GM21390 (cell line): ENCODE results near the gene CFAP92.

Experiments used
- ATAC-seq: cut with Tn5 transposase; IDR thresholded peaks from one replicate; pipeline ENCODE4 v1.9.1; 2021; ENCODE audit not compliant: unreplicated experiment

The CFAP92 gene

DNA sequence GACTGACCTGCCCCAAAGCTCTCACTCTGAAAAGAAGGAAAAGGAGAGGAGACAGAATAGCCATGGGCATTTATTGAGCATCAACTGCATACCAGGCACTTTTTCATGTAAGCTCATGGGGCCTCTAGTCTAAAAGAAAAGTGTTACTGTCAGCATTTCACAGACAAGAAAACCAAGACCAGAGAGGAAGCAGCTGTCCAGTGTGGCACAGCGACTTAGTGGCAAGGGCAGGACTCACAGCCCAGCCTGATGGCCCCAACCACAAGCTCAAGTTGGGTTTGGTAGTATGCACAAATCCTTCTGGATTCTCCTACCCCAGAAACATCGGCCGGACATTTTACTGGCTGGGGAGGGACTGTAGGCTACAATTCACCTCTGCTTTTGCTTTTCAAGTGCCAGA, 13.0 kb upstream of the CFAP92 start:
- ATAC-seq: no peak

GRCh38 chr3:129005526-129006303, 11.8 kb upstream of the CFAP92 start:
- no peak for ATAC-seq

GRCh38 chr3:129004639-129005295, 10.9 kb upstream of the CFAP92 start:
- no peak for ATAC-seq

GRCh38 chr3:129003578-129004112, 9.8 kb upstream of the CFAP92 start:
- ATAC-seq: no peak

DNA sequence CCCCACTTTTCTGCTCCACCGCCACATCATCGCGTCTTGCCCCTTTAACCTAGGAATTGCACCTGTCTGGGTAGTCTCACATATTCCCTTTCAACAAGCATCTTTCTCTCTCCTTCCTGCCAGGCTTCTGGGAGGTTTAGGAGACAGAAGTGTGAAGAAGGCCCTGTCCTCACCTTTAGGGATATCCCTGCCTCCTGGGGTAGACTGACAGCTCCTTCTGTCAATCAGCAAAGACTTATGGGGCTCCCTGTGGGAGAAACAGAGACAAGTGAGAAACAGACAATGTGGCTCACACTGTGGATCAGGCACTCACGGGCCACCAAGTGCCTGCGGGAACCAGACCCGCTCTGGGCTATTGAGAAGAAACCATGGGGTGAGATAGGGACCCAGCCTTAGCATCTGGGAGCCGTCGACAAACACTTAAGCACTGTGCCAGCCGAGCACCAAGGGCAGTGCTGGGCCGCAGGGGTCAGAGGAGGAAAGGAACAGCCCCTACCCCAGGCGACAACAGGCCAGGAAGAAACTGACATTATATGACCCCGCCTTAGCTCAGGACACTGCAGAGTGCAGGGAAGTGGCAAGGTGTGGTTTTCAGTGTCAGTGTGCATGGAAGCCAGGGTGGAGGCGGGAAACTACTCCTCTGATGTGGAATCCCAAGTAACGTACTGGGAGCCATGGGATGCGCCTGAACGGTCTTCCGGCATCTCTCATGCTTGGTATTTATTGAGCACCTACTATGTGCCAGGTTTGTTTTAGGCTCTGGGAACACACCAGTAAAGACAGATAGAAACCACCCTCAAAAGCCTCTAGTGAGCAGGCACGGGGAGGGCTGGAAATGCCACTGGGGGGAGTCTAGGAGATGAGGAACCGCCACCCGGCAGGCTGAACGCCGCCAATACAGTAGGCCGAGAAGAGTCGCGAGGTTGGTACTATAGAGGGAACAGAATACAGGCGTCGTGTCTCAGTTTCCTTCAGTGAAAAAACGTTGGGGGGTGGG, 9.0 kb upstream of the CFAP92 start:
- no peak for ATAC-seq

- no peak for ATAC-seq
Observed at GRCh38 chr3:129001806-129002572, 8.1 kb upstream of the CFAP92 start.

DNA sequence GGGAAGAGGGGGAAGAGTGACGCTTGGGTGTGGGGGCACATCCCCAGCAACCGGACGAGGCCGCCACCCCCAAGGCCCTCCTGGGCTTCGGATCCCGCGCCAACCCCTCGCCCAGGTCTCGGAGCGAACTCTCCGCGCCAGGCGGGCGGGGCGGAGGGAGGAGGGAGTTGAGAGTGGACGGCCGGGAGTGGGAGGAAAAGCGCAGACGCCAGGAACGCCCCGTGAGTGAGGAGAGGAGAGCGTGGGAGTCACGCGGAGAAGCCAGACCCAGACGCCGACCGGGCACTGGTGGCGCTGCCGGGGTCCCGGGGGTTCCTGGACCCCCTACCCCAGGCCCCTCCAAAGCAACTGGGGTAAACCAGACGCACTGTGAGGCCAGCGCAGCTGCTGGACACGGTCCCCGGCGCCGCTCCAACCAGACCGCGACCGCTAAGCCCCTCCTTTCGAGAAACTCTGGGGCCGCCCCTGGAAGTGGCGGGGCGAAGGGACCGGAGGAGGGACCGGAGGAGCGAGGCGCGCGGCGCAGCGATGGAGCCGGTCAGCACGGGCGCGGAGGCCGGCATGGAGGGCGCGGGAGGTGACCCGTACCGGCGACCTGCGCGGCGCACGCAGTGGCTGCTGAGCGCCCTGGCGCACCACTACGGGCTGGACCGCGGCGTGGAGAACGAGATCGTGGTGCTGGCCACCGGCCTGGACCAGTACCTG, 7.4 kb upstream of the CFAP92 start, which contains the start of gene EFCC1:
EFCC1 (plus strand) TSS at position 204 of the 705 bp plus-strand sequence; CDS start at position 529, 325 bp downstream.
- ATAC-seq: no peak

DNA sequence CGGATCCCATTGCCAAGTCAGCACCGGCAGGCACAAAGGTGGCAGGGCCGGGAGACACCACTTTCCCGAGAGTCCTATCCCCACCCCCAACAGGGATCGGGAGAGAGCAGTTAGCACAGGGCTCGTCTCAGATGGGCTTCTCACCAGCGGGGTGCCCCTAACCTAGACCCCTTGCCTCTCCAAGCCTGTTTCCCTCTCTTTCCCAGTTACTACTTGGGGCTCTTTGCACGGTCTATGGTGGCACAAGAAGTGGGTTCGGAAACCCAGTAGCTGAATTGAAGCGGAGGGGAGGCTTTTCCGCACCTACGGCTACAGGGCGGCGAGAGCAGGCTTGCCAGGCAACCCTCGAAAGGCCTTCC, 6.8 kb upstream of the CFAP92 start:
- ATAC-seq: no peak

DNA sequence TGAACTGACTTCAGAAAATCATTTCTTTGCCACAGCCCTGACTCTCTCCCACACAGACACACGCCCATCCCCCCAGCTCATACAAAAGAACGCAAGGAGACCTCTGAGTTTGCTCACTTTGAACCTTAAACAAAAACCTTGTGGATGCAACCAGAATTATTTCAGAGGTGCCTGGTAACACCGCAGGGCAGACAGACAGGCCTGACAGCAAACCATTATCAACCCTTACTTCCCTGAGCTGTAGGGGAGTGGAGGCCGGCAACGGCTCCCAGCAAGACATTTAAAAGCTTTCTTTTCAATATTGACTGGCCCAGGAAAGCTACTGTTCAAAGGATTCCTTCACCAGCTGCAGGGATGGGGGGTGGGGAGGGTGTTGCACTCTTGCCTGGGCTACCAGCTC, 5.2 kb upstream of the CFAP92 start:
- ATAC-seq: no peak

GRCh38 chr3:128998561-128998960, 4.7 kb upstream of the CFAP92 start:
- no peak for ATAC-seq

GRCh38 chr3:128997486-128998133, 3.7 kb upstream of the CFAP92 start:
- no peak for ATAC-seq

DNA sequence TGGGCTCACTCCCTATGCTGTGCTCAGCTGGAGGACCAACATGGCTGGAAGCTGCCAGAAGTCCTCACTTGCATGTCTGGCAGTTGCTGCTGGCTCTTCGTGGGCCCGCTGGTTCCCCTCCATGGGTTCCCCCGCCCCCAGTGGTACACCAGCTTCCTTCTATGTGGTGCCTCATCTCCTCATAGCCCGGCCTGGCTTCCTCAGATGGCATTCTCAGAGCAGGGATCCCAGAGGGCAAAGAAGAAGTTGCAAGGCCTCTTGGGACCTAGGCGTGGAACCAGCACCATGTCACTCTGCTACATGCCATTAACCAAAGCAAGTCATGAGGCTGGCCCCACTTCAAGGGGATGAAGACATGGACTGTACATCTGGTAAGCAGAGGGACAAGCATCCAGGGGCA, 2.9 kb upstream of the CFAP92 start:
- no peak for ATAC-seq

- no peak for ATAC-seq
Observed at GRCh38 chr3:128996200-128996599, 2.3 kb upstream of the CFAP92 start.

DNA sequence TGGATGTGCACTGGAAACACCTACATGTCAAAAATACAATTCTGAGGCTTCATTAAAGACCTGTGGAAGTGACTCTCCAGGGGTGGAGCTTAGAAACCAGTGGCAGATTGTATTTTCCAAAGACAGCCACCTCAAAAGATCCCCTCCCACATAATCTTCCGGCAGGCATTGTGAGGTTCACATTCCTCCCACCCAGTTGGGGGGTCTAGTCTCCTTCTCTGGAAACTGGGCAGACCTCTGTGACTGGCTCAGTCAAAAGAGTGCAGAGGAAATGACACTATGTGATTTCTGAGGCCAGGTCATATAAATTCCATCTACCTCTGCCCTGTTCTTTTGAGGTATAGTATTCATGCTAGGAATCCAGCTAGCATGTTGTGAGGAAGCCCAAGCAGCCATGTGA, 1.9 kb upstream of the CFAP92 start:
- ATAC-seq: no peak

- ATAC-seq: no peak
Observed at GRCh38 chr3:128994581-128995546, 988 bp upstream of the CFAP92 start.

DNA sequence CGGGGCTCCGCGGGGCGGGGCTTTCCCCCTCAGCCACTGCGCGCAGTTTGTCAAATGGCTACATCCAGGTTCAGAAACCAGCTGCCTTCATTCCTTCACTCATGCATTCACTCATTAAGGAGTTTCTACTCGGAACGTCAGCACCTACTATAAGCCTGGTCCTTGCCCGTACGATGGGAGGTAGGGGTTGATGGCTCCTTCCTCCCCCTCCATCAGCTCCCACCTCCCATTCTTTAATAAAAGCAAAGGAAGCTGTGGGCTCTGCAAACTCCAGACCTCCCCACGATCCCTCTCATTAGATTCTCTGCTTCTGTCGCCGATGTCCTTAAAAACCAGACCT, 267 bp upstream of the CFAP92 start:
- no peak for ATAC-seq

DNA sequence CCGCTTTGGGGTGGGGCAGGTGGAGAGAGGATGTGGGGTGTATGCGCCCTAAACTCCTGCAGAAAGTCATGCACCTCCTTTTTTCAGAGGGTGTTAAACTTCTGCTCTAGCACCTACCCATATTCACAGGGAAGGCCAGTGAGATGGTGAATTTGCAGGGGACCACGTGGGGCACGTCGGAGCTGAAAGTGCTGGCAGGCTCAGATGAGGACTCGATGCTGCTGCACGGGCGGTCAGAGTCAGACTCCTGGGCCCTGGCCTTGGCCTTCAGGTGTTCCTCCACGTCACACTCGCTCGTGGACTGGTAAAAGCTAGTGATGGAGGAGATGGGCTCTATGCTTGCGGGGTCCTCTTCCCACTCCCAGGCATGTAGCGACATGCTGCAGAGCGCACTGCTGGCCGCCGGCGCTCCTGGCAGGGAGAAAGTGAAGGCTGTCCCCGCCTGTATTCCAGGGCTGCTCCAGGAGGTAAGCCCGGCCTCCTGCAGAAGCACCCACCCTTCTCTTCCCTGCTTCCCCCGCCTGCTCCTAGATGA, 883 bp downstream of the CFAP92 start:
- ATAC-seq: no peak

GRCh38 chr3:128991355-128991895, 2.5 kb downstream of the CFAP92 start:
- ATAC-seq: no peak
